HCT116 (cell line): Measurements from ENCODE around the gene SIRT3.

ENCODE experiments used
- CEBPB ChIP-seq: IDR thresholded peaks from 2 replicates; pipeline ENCODE4 v1.6.1; 2012; ENCODE audit warnings: low read depth
- CTCF ChIP-seq, 3 experiments: fragments of 200-600 bp in 1 of 3; sonication (generic) in 1 of 3; IDR thresholded peaks in 2 of 3; conservative IDR thresholded peaks in 1 of 3; 2 replicates each; pipeline ENCODE4 v1.5.1; 2012 to 2017; ENCODE audit warnings: low read depth in 2 of 3, low read length in 2 of 3, antibody characterized with exemption in 1 of 3, borderline replicate concordance in 1 of 3, control low read depth in 1 of 3, mild to moderate bottlenecking in 1 of 3, mixed read lengths in 1 of 3, mixed run types in 1 of 3, moderate library complexity in 1 of 3; ENCODE audit not compliant: insufficient read depth in 1 of 3
- EGR1 ChIP-seq: IDR thresholded peaks from 2 replicates; pipeline ENCODE4 v1.6.1; 2012; ENCODE audit warnings: low read depth
- EZH2phosphoT487 ChIP-seq: fragments of 200-600 bp; IDR thresholded peaks from 2 replicates; pipeline ENCODE4 v1.6.1; 2018; ENCODE audit warnings: antibody characterized with exemption, borderline replicate concordance
- POLR2A ChIP-seq: IDR thresholded peaks from 2 replicates; pipeline ENCODE4 v1.7.0; 2011; ENCODE audit warnings: borderline replicate concordance; ENCODE audit not compliant: insufficient read depth, insufficient read length; ENCODE audit errors: extremely low read depth
- POLR2AphosphoS5 ChIP-seq: IDR thresholded peaks from 2 replicates; pipeline ENCODE4 v1.6.1; 2011; ENCODE audit warnings: mild to moderate bottlenecking, low read depth, low read length, moderate library complexity
- RAD21 ChIP-seq: IDR thresholded peaks from 2 replicates; pipeline ENCODE4 v1.6.1; 2012; ENCODE audit warnings: low read depth, mild to moderate bottlenecking
- SRF ChIP-seq: IDR thresholded peaks from 2 replicates; pipeline ENCODE4 v1.6.1; 2012; ENCODE audit warnings: low read depth
- ZNF274 ChIP-seq: fragments of 200-500 bp; sonication (Bioruptor generic); IDR thresholded peaks from 2 replicates; pipeline ENCODE4 v1.6.1; 2014; ENCODE audit warnings: mild to moderate bottlenecking, low read depth, low read length, inconsistent platforms

DNA sequence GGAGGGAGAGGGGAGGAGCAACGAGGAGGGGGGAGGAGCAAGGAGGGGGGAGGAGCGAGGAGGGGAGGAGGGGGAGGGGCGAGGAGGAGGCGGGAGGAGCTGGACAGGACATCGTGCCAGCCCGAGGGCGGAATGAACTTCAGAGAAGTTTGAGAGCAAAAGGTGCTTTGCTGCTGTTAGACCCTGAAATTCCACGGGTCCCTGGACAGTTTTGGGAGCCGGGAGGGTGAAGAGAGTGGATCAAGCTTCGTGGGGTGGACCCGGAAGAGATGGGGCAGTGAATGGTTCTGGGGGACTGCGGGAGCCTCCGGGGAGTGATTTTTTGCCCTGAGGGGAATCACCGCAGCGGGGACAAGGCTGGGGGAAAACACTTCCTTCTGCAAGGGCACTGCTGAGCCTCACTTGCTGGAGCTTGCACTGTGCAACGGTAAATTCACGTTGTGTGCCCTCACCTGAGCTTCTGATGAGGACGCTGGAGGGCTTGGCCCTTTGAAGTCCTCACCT is 31.4 kb upstream of the SIRT3 start:
- TF ChIP-seq CTCF (IDR thresholded peaks at IDR 0.05 in 2 of 3, conservative IDR thresholded peaks at IDR 0.05 in 1 of 3; ENCODE audit: borderline replicate concordance in 1 of 3, insufficient read depth in 1 of 3, low read depth in 2 of 3, low read length in 2 of 3) (no peak), RAD21 (no peak), EGR1 (no peak), ZNF274 (no peak), SRF (no peak), EZH2phosphoT487 (no peak), CEBPB (no peak), POLR2A (no peak), POLR2AphosphoS5 (no peak)
